Ovary (tissue), 9 donors: ENCODE data around the gene TMEM213. TPM values are rescaled to one million over a fixed set of nuclear protein-coding genes. Genes with fewer than 3 reads are reported as not detected.

Source experiments
- DNase-seq, 5 donors: peaks; one replicate each; pipeline ENCODE4 v3.0.0-alpha.2; 2019 to 2020
- H3K27ac ChIP-seq, 2 donors: fragments of 200-600 bp; one replicate each; pipeline versions ENCODE4 v1.5.1 to v1.8.0; 2019 to 2022
- H3K27me3 ChIP-seq: fragments of 200-600 bp; one replicate; pipeline ENCODE4 v1.8.0; 2022
- H3K36me3 ChIP-seq: fragments of 200-600 bp; sonication (generic); one replicate; pipeline ENCODE4 v1.5.1; 2019
- H3K4me1 ChIP-seq: one replicate; pipeline ENCODE4 v1.8.1; 2013; ENCODE audit warnings: mild to moderate bottlenecking, moderate library complexity; ENCODE audit not compliant: insufficient read depth
- H3K4me3 ChIP-seq: fragments of 200-600 bp; sonication (generic); one replicate; pipeline ENCODE4 v1.5.1; 2017
- H3K9me3 ChIP-seq, 2 donors: fragments of 200-600 bp in 1 of 2; sonication (generic) in 1 of 2; one replicate each; pipeline versions ENCODE4 v1.5.1 to v1.8.1; 2013 to 2019; ENCODE audit warnings: mild to moderate bottlenecking in 1 of 2, moderate library complexity in 1 of 2
- EP300 ChIP-seq: sonication (generic); formaldehyde crosslinking; IDR thresholded peaks from one replicate; pipeline ENCODE4 v1.6.1; 2017; ENCODE audit warnings: antibody characterized with exemption
- POLR2A ChIP-seq: fragments of 450-650 bp; IDR thresholded peaks from one replicate; pipeline ENCODE4 v1.6.1; 2017; ENCODE audit warnings: antibody characterized with exemption, mild to moderate bottlenecking, moderate library complexity
- WGBS, 3 donors: extraction: QIAGEN DNeasy Blood & Tissue Kit in 1 of 3; methylation state at CpG; one replicate each; pipeline versions ENCODE4 v1.1.5 to v1.1.7; 2013 to 2017; 5-methylcytosine and 5-hydroxymethylcytosine counted together
- intact Hi-C, 4 donors: fragments of 100-400 bp; cut with DNase I; formaldehyde crosslinking; loops; one replicate each; pipeline versions ENCODE4 v1.11.0 to v1.15.1; 2022 to 2023
- polyA plus RNA-seq, 2 donors: library from polyadenylated mRNA; stranded (reverse); fragments of 200-250 nt in 1 of 2; fragments of 350-450 nt in 1 of 2; fragmentation: Illumina TruSeq in 1 of 2; extraction: RNeasy Lipid Tissue Mini Kit (QIAGEN cat#74804) in 1 of 2; gene quantifications; one replicate each; pipeline ENCODE4 v1.2.3, GENCODE V29; 2013 to 2014
- total RNA-seq, 7 donors: library from RNA; depleted of rRNA in 2 of 7; stranded (reverse); fragments of >200 nt in 2 of 7; fragmentation: NEBNext Ultra II Directional in 3 of 7; extraction: Animal tissue kit (Norgen Biotek cat#: 25700) in 3 of 7; gene quantifications; one replicate each; pipeline versions ENCODE4 v1.1.0 to v1.2.4, GENCODE V29; 2016 to 2023
- TF ChIP-seq, protein P1 (sequence below), 3 donors: fragments of 450-650 bp in 2 of 3; fragments of 200-600 bp in 1 of 3; IDR thresholded peaks; one replicate each; pipeline versions ENCODE4 v1.5.1 to v1.8.0; 2016 to 2022; ENCODE audit warnings: antibody characterized with exemption in 3 of 3, mild to moderate bottlenecking in 1 of 3
- donor health status: DM: no; HTN: no; CAD: no; lungs with moderate emphysema.
- donor health status: DM: no; HTN: no; CAD: no.
- donor health status: Bipolar disorder and iron deficiency.
- donor health status: DM: yes; HTN: yes; CAD: no.
- donor health status: DM: no; HTN: no; CAD: no.
- donor health status: DM: yes; HTN: yes; CAD: no.

Gene TMEM213
- total and polyA plus RNA-seq, 9 donors, result not detected

- DNase-seq, result no peak
- TF ChIP-seq POLR2A (no peak), EP300 (no peak)
- TF ChIP-seq, protein P1, sequence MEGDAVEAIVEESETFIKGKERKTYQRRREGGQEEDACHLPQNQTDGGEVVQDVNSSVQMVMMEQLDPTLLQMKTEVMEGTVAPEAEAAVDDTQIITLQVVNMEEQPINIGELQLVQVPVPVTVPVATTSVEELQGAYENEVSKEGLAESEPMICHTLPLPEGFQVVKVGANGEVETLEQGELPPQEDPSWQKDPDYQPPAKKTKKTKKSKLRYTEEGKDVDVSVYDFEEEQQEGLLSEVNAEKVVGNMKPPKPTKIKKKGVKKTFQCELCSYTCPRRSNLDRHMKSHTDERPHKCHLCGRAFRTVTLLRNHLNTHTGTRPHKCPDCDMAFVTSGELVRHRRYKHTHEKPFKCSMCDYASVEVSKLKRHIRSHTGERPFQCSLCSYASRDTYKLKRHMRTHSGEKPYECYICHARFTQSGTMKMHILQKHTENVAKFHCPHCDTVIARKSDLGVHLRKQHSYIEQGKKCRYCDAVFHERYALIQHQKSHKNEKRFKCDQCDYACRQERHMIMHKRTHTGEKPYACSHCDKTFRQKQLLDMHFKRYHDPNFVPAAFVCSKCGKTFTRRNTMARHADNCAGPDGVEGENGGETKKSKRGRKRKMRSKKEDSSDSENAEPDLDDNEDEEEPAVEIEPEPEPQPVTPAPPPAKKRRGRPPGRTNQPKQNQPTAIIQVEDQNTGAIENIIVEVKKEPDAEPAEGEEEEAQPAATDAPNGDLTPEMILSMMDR (IDR thresholded peaks at IDR 0.05), result no peak
- intact Hi-C loops, result no loop called here
These were observed 1.0 kb downstream of the TMEM213 start for GRCh38 chr7:138798836-138799235.

GRCh38 chr7:138799336-138800000 is 1.7 kb downstream of the TMEM213 start:
- no peaks in the 10 kb centered on the region for H3K9me3 ChIP-seq
- TF ChIP-seq, protein P1 (IDR thresholded peaks at IDR 0.05), result no peak
- no peak for TF ChIP-seq POLR2A
- TF ChIP-seq EP300, result no peak
- no peaks in the 10 kb centered on the region for H3K36me3 ChIP-seq
- no peaks in the 10 kb centered on the region for H3K4me1 ChIP-seq
- intact Hi-C loops, result no loop called here
- H3K27me3 ChIP-seq, result no peaks in the 10 kb centered on the region
- H3K4me3 ChIP-seq, result no peak overlapping the region
- no peak for DNase-seq
- 16 to 25% (median 24%) methylated on average over 7 of the region's 7 CpGs for WGBS, 3 donors
- H3K27ac ChIP-seq, result no peak overlapping the region

More at GRCh38 chr7:138798836-138799235, 1.0 kb downstream of the TMEM213 start:
- Histone ChIP-seq H3K9me3 (no peaks in the 10 kb centered on the region), H3K4me3 (no peak overlapping the region), H3K27me3 (no peaks in the 10 kb centered on the region), H3K4me1 (no peaks in the 10 kb centered on the region), H3K27ac (no peak overlapping the region), H3K36me3 (no peaks in the 10 kb centered on the region)
- WGBS, 3 donors, result 62 to 68% (median 63%) methylated on average over 5 of the region's 5 CpGs

GRCh38 chr7:138801256-138801655 is 3.5 kb downstream of the TMEM213 start:
- no peak overlapping the region for H3K27ac ChIP-seq
- H3K36me3 ChIP-seq, result no peaks in the 10 kb centered on the region
- WGBS, 3 donors, result 50 to 83% (median 68%) methylated on average over 3 of the region's 3 CpGs
- intact Hi-C loops, result no loop called here
- H3K4me1 ChIP-seq, result no peaks in the 10 kb centered on the region
- TF ChIP-seq, protein P1 (IDR thresholded peaks at IDR 0.05), result no peak
- no peak for TF ChIP-seq EP300
- TF ChIP-seq POLR2A, result no peak
- no peaks in the 10 kb centered on the region for H3K27me3 ChIP-seq
- H3K4me3 ChIP-seq, result no peak overlapping the region
- DNase-seq, result peak in 1 of 5 donors; percentile 27
- no peaks in the 10 kb centered on the region for H3K9me3 ChIP-seq

DNA sequence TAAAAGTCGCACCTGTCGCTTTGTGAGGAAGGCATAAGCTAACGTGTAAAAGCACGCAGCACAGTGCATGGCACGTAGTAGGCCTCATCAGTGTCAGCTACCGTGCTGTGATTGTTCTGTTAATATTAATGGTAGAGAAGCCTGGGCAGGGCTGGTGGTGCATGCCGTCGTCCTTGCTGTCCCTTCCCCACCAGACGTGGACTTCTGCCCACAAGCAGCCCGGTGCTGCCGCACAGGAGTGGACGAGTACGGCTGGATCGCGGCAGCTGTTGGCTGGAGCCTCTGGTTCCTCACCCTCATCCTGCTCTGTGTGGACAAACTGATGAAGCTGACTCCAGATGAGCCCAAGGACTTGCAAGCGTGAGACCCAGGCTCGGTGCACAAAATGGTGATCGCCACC is 4.9 kb downstream of the TMEM213 start:
- intact Hi-C loops, result no loop called here
- no peak for DNase-seq
- no peak overlapping the region for H3K4me3 ChIP-seq
- H3K27ac ChIP-seq, result no peak overlapping the region
- no peaks in the 10 kb centered on the region for H3K4me1 ChIP-seq
- no peaks in the 10 kb centered on the region for H3K9me3 ChIP-seq
- TF ChIP-seq POLR2A, result no peak
- TF ChIP-seq, protein P1 (IDR thresholded peaks at IDR 0.05), result no peak
- TF ChIP-seq EP300, result no peak
- WGBS, 3 donors, result 92 to 95% (median 94%) methylated on average over 18 of the region's 18 CpGs
- no peaks in the 10 kb centered on the region for H3K27me3 ChIP-seq
- no peaks in the 10 kb centered on the region for H3K36me3 ChIP-seq
